CD4-positive, alpha-beta T cell treated with Interleukin-17A for 1 hour (primary cell): ENCODE measurements around the gene BAAT.
A peak's percentile ranks its signal among the peaks of the same experiment; 100 is the strongest.

ENCODE experiments used
- DNase-seq: peaks from one replicate; pipeline ENCODE4 v3.0.0-alpha.2; 2020

The BAAT gene

GRCh38 chr9:101311758-101312420 lies 72.9 kb downstream of the BAAT start:
- peak; percentile 71 for DNase-seq

GRCh38 chr9:101311191-101311590 lies 73.6 kb downstream of the BAAT start:
- DNase-seq = no peak
